GM19467 (cell line): ENCODE measurements around the gene GEN1.
A peak's percentile ranks its signal among the peaks of the same experiment; 100 is the strongest.
"Not testable (repeated sequence)": the region's sequence is repeated elsewhere in the genome, so short reads cannot be mapped to it uniquely, and the experiment has no call there.

Experiments used
- ATAC-seq: cut with Tn5 transposase; IDR thresholded peaks from one replicate; pipeline ENCODE4 v1.9.1; 2021; ENCODE audit warnings: mild to moderate bottlenecking, moderate library complexity; ENCODE audit not compliant: unreplicated experiment

The GEN1 gene

DNA sequence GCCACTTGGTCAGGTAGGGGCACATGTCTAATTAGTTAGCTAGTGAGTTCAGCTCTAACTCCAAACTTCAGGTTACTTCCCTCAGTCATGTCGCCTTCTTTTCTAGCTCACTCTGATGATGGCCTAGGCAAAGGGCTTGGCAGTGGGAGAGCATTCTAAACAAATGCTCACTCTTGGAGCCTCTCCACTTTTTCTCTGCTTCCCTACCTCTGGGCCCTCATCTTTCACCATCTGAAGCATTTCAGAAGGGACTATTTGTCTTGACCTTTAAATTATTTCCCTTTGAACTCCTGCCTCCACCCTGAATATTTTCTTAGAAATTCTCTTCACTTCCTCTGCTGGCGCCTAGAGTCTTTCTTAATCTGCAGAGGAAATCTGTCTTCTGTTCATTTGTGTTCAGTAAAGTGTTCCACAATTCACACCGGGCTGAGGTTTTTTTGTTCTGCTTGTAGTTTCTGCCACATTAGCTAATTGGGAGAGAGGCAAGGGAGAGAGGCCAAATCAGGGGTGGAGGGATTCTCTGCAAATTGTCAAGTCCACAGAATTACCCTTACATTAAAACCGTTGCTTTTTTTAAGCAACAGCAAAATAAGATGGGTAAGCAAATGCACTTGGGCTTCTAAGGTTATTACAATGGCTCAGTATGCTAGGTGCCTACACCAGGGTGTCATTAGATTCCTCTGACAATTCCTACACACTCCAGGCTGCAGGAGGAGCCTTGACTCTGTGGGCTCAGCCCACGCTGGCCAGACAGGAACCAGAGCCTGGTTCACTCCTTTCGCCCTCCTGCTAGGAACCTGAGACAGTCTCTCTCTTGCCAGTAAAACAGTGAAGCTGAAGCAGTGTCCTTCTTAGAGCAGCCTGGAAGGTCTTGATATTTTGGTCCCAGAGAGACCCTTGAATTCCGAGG lies 67.9 kb downstream of the GEN1 start:
- ATAC-seq: peak; percentile 42

DNA sequence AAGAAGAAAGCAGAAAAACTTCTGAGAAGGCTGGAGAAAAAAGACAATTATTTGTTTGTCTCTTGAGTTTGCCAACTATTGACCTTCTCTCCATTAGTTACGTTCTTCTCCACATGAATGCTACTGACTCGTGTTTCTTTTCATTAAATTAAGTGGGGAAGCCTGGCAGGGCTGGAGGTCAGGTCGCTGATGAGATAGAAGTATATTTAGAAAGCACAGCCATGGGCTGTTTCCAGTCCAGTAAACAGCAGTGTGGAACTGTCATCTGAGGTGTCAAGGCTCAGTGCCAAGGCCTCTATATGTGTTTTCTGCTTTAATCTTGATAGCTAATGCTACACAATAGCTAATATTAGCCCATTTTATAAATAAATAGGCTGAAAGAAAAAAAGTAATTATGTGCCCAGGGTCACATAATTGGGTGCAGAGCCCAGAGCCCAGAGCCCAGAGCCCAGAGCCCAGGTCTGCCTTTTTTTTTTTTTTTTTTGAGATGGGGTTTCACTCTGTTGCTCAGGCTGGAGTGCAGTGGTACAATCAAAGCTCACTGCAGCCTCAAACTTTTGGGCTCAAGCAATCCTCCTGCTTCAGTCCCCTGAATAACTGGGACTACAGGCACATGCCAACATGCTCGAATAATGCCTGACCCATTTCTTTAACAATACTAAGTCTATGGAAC lies 68.6 kb downstream of the GEN1 start:
- ATAC-seq: peak; percentile 35

DNA sequence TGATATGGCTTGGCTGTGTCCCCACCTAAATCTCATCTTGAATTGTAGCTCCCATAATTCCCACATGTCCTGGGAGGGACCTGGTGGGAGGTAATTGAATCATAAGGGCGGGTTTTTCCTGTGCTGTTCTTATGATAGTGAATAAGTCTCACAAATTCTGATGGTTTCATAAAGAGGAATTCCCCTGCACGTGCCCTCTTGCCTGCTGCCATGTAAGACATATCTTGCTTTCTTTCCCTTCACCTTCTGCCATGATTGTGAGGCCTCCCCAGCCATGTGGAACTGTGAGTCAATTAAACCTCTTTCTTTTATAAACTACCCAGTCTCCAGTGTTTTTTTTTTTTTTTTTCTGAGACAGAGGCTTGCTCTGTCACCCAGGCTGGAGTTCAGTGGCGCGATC lies 69.7 kb downstream of the GEN1 start:
- ATAC-seq: not testable (repeated sequence)

DNA sequence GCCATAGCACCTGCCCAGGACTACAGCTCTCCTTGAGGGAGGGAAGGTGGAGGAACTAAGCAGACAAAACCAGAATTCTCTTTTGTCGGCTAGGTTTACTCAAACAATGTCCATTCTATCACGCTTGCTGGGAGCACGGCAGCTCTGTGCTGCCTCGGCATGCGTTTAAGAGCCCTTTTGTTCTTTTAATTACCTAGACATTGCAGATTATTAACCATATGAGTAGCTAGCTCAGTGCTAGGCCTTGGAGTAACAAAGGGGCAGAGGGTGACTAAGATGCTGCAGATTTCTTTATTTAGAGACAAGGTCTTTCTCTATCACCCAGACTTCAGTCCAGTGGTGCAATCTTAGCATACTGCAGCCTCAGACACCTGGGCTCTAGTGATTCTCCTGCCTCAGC lies 73.4 kb downstream of the GEN1 start:
- ATAC-seq: no peak

DNA sequence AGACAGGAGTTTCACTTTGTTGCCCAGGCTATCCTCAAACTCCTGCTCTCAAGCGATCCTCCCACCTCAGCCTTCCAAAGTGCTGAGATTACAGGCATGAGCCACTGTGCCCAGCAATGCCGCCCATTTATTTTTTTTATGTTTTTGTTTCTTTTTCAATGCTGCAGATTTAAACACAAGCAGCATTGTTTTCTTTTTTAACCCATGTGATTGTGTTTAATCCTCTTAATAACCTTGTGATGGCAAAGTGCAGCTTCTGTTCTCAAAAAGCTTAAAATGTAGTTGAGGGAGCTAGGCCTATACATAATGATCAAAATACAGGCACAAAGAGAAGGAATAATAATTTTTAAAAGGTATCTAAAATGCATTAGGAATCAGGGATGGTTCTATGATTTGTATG lies 73.8 kb downstream of the GEN1 start:
- ATAC-seq: no peak

DNA sequence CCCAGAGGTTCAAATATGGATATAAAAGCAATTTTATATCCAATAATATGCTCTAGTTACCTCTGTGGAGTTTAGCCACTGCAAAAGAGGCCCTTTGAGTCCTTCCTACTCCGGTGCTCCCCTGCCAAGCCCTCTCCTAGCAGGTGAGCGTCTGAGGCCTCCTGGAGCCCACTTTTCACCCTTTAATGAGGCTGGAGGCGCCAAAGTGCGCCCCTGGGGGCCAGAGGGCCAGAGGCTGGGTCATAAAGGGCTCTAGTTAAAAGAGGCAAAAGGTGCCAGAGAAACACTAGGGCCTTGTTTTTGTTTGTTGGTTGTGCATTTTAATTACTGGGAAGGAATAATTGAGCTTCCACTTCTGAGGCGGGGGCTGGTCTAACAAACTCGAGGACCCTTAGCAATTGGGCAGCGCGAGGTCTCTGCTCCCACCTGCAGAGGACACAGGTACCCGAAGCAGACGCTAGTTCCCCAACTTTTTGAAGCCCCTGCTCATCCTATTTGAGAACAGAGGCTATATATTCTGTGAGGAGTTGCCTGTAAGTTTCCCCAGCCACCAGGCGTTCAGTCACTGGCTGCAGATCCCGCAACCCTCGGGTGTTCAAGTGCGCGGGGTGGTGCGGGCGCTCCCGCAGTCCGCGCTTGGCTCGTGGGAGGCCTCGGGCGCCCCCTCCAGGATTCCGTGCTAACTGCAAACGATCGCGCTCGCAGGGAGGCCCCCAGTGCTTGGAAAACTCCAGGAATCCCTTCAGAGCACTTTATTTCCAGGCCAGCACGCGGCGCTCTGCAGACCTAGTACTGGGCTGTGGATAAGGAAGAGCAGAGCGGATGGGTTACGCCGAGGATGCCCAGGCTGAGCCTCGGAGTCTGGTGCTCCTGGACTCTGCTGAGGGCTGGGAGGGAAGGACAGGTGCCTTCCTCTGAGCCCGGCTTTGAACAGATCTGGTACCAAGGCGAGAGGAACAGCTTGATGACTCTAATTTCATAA lies 76.4 kb downstream of the GEN1 start:
- peak; percentile 80 for ATAC-seq

DNA sequence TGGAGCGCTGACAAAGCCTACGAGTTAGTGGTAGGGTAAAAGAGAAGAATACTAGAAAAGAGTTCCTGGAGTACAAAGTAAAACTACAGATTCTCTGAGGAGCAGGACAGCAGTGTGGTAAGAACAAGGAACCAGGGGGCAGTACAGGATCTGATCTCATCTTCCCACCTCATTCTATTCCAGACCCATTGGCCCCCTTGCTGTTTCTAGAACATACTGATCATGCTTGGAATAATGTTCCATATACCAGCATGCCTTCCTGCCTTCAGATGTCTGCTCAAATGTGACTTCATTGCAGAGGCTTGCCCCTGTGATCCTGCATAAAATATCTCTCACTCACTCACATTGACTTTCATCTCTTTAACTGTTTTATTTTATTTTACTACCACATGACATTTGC lies 81.6 kb downstream of the GEN1 start:
- no peak for ATAC-seq
